ENCODE measurements around the gene PLA2G2D. TPM values are rescaled to one million over a fixed set of nuclear protein-coding genes. Genes with fewer than 3 reads are reported as not detected.
A peak's percentile ranks its signal among the peaks of the same experiment; 100 is the strongest.

The PLA2G2D gene
- total and polyA plus RNA-seq, 2 of the 8 experiments (the other 6 are each of a cell fraction or from before 2014, with no cell fraction given): not detected

GRCh38 chr1:20070357-20070756, 49.0 kb downstream of the PLA2G2D start:
- no peak overlapping the region for H4K5ac ChIP-seq (ENCODE audit: insufficient read length, low read depth, low read length)
- no peak overlapping the region for H2BK5ac ChIP-seq (ENCODE audit: low read depth, low read length)
- no peak overlapping the region for H4K91ac ChIP-seq (replicated peaks; ENCODE audit: insufficient read length, low read length)
- no peaks in the 10 kb centered on the region for H3K27me3 ChIP-seq (replicated peaks in 1 of 4; ENCODE audit: control insufficient read depth in 3 of 4, extremely low read depth in 1 of 4, insufficient read depth in 3 of 4, low read length in 3 of 4)
- H3K18ac ChIP-seq (ENCODE audit: extremely low read depth, low read length): no peak overlapping the region
- H3K4me3 ChIP-seq (ENCODE audit: extremely low read depth in 1 of 4, insufficient read depth in 2 of 4, low read depth in 3 of 4, low read length in 4 of 4): no peak overlapping the region
- no peak overlapping the region for H3K9ac ChIP-seq (replicated peaks in 1 of 4; ENCODE audit: extremely low read depth in 1 of 4, low read depth in 3 of 4, low read length in 3 of 4)
- CTCF ChIA-PET (ENCODE audit: partially characterized antibody): no interaction called here
- DNase-seq (ENCODE audit: low read depth in 1 of 2, low spot score in 2 of 2): no peak
- H4K8ac ChIP-seq (ENCODE audit: extremely low read depth, insufficient read depth, low read length): peak overlapping the region; percentile 28; the same call in 1 of the 2 replicates
- FAIRE-seq: no peak
- no peak overlapping the region for H3K14ac ChIP-seq (ENCODE audit: insufficient read length)
- H2BK20ac ChIP-seq (ENCODE audit: low read length): no peak overlapping the region
- POLR2A ChIA-PET (ENCODE audit: partially characterized antibody): interaction anchor here (0.7 kb wide), 1 partner anchor 1168 kb away, joined by 3 read pairs; no protein-coding TSS in a partner anchor
- TF ChIP-seq EP300 (IDR thresholded peaks at IDR 0.05; ENCODE audit: borderline replicate concordance in 1 of 2, low read depth in 2 of 2, low read length in 2 of 2) (no peak), TCF12 (IDR thresholded peaks at IDR 0.05; ENCODE audit: low read depth, low read length) (no peak), YY1 (IDR thresholded peaks at IDR 0.05; ENCODE audit: low read depth, low read length) (no peak), EGR1 (IDR thresholded peaks at IDR 0.05; ENCODE audit: borderline replicate concordance, low read depth, low read length) (no peak), EZH2 (IDR thresholded peaks at IDR 0.05; ENCODE audit: low read depth, low read length, severe bottlenecking) (no peak), CREB1 (IDR thresholded peaks at IDR 0.05) (no peak), RFX5 (IDR thresholded peaks at IDR 0.05; ENCODE audit: borderline replicate concordance, low read depth, low read length) (no peak), PHF8 (conservative IDR thresholded peaks at IDR 0.05; ENCODE audit: low read depth, low read length) (no peak), SUZ12 (IDR thresholded peaks at IDR 0.05; ENCODE audit: low read length) (no peak), SP4 (IDR thresholded peaks at IDR 0.05; ENCODE audit: low read length) (no peak), BRCA1 (IDR thresholded peaks at IDR 0.05; ENCODE audit: low read depth, low read length) (no peak), HDAC6 (IDR thresholded peaks at IDR 0.05; ENCODE audit: low read depth, low read length) (no peak), TAF1 (IDR thresholded peaks at IDR 0.05; ENCODE audit: low read depth, low read length) (no peak), SIRT6 (IDR thresholded peaks at IDR 0.05; ENCODE audit: low read length) (no peak)
- no peaks in the 10 kb centered on the region for H3K79me2 ChIP-seq (ENCODE audit: control insufficient read depth in 1 of 2, insufficient read depth in 2 of 2, low read length in 2 of 2)
- no peaks in the 10 kb centered on the region for H4K20me1 ChIP-seq (replicated peaks in 1 of 2; ENCODE audit: control insufficient read depth in 1 of 2, insufficient read depth in 2 of 2, low read length in 2 of 2)
- no peak overlapping the region for H2AFZ ChIP-seq (ENCODE audit: low read length)
- no peak overlapping the region for H2BK12ac ChIP-seq (ENCODE audit: low read depth, low read length)
- H3K56ac ChIP-seq (replicated peaks; ENCODE audit: insufficient read length, low read depth, low read length): no peak overlapping the region
- H3K36me3 ChIP-seq (ENCODE audit: control insufficient read depth in 2 of 4, insufficient read depth in 4 of 4, low read length in 3 of 4): no peaks in the 10 kb centered on the region
- no peak overlapping the region for H2AK5ac ChIP-seq (ENCODE audit: low read depth, low read length)
- no peaks in the 10 kb centered on the region; a peak in 1 of 7 replicates for H3K4me1 ChIP-seq (replicated peaks in 1 of 4; ENCODE audit: control insufficient read depth in 3 of 4, insufficient read depth in 4 of 4, low read length in 3 of 4)
- no peak overlapping the region for H3K27ac ChIP-seq (ENCODE audit: low read depth, low read length)
- no peak overlapping the region for H3K4ac ChIP-seq (replicated peaks; ENCODE audit: insufficient read length, low read depth, low read length)
- no peak overlapping the region for H2BK120ac ChIP-seq (replicated peaks; ENCODE audit: low read depth, low read length)
- H3K23ac ChIP-seq (ENCODE audit: insufficient read length): no peak overlapping the region
- 94% methylated on average over 10 of the region's 10 CpGs; no CpG with 5 or more reads in 1 of the 2 experiments for WGBS, 2 experiments (ENCODE audit: extremely low coverage in 1 of 2, insufficient coverage in 1 of 2, insufficient read length in 1 of 2, insufficient replicate concordance in 2 of 2, low coverage in 1 of 2, low lambda C conversion rate in 2 of 2, missing lambda C conversion rate in 1 of 2)
- H3K23me2 ChIP-seq (ENCODE audit: low read depth, low read length): no peaks in the 10 kb centered on the region
- H3K4me2 ChIP-seq (ENCODE audit: insufficient read depth in 1 of 2, low read depth in 2 of 2, low read length in 2 of 2): no peak overlapping the region
- H3K79me1 ChIP-seq (ENCODE audit: low read depth, low read length): no peaks in the 10 kb centered on the region
- no peaks in the 10 kb centered on the region for H3K9me3 ChIP-seq (ENCODE audit: insufficient read depth in 2 of 2, low read depth in 1 of 2, low read length in 1 of 2)
- 0 out of 2 replicates have a peak overlapping the region, but pooled peaks have one; percentile 46 for H2BK15ac ChIP-seq (ENCODE audit: low read length)
